ENCODE measurements around the gene THBD.

The THBD gene

DNA sequence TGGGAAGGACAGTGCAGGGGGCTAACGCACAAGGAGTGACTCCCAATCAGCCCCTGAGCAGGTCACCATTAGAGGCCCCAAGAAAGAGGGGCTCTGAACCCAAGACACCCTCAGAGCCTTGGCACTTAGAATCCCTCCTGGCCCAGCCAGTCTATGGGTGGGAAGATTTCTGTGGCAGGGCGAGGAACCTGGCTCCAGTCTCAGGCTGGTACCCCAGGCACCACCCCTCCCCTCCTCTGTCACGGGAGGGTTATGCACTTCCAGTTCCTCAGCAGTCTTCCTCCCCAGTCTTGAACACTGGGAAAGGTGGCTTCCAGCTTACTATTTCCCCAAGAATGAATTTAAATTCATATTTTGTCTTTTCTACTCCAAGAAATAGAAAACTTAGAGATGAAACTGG lies 42.0 kb downstream of the THBD start:
- DNase-seq, result no peak

GRCh38 chr20:23005776-23006175 lies 43.7 kb downstream of the THBD start:
- DNase-seq, result no peak

GRCh38 chr20:23003881-23004460 lies 45.5 kb downstream of the THBD start:
- no peak for DNase-seq

DNA sequence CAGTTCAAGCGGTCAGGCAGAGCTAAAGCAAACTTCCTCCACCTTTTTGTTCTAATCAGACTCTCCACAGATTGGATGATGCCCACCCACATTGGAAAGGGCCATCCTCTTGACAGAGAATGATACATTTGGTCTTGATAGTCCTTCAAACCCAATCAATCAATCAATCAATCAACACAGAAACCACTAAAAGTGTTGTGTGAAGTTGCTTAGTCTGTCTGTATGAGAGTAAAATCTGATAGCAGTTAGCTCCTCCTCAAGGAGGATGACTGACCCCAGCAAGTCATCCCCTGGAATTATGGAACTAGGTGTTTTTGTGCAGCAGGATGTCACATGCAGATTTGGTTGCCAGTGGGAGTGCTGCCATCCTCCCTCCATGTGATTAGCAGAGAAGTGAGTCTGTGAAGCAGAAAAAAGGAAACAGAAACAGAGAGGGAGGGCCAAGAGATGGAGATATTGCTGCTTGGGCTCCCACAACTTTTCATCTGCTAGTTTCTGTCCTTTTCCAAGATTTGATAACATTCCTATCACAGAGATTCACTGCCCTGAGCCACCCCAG lies 46.3 kb downstream of the THBD start:
- DNase-seq, result no peak

- no peak for DNase-seq
Measured at GRCh38 chr20:23002276-23002675, 47.2 kb downstream of the THBD start.

- no peak for DNase-seq
Measured at GRCh38 chr20:23000232-23000947, 49.1 kb downstream of the THBD start.

DNA sequence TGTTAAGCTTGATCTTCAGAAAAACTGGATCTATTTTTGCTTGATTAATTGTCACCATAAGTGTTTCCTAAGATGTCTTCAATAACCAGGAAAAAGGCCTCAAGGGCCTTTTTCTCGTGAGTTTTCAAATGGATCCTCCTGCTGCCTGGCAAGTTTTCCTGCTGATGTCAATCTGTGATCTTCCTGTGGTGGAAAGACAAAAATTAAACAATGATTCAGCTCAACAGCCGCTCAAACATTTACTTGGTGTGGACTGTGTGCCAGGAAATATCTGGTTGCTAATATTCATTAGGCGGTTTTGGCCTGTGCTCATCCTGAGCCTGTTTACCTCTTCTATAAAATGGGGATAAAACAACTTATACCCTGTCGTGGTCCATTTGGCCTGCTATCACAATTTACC lies 49.7 kb downstream of the THBD start:
- DNase-seq, result no peak

DNA sequence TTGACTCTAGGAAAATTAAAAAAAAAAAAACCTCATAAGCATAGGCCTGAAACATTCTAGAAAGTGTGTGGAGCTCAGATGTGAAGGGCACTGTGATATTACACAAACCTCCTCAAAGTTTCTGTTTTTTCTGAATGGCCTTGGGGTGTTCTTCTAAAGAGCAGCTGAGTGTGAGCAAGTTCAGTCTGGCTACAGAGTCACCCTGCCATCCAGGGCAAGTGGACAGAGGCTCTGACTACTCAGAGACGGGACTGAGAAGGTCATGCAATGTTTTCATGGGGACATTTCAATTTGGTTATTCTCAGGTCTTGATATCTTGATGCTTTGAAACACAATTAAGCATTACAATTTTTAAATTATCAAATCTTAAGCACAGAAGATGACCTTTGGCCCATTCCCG lies 51.0 kb downstream of the THBD start:
- DNase-seq, result no peak

- DNase-seq, result no peak
Measured at GRCh38 chr20:22995923-22996322, 53.5 kb downstream of the THBD start.
